Peyer's patch (tissue), 4 donors: ENCODE data around the gene UBR3. TPM values are rescaled to one million over a fixed set of nuclear protein-coding genes. Genes with fewer than 3 reads are reported as not detected.
"Not testable (repeated sequence)": the region's sequence is repeated elsewhere in the genome, so short reads cannot be mapped to it uniquely, and the experiment has no call there.

ENCODE experiments used
- DNase-seq, 3 donors: peaks; one replicate each; pipeline ENCODE4 v3.0.0-alpha.2; 2017 to 2019
- H3K27ac ChIP-seq, 4 donors: fragments of 200-600 bp; sonication (generic); one replicate each; pipeline ENCODE4 v1.5.1; 2016 to 2019
- H3K27me3 ChIP-seq, 2 donors: fragments of 200-600 bp; sonication (generic); one replicate each; pipeline ENCODE4 v1.5.1; 2019
- H3K36me3 ChIP-seq, 3 donors: fragments of 200-600 bp; sonication (generic); one replicate each; pipeline ENCODE4 v1.5.1; 2016 to 2019
- H3K4me1 ChIP-seq, 4 donors: fragments of 200-600 bp; sonication (generic); one replicate each; pipeline ENCODE4 v1.5.1; 2016 to 2019
- H3K4me3 ChIP-seq, 4 donors: fragments of 200-600 bp; sonication (generic); 1 replicate in 3 of 4; 2 replicates in 1 of 4; pipeline ENCODE4 v1.5.1; 2016 to 2019; ENCODE audit warnings: mild to moderate bottlenecking in 1 of 4
- H3K9me3 ChIP-seq, 4 donors: fragments of 200-600 bp; sonication (generic); one replicate each; pipeline ENCODE4 v1.5.1; 2016 to 2019; ENCODE audit warnings: mild to moderate bottlenecking in 1 of 4
- CTCF ChIP-seq, 6 experiments: fragments of 450-650 bp in 4 of 6; fragments of 200-600 bp in 2 of 6; sonication (generic) in 1 of 6; IDR thresholded peaks; one replicate each; pipeline ENCODE4 v1.5.1; 2017 to 2019; ENCODE audit warnings: antibody characterized with exemption in 6 of 6, mild to moderate bottlenecking in 3 of 6, moderate library complexity in 1 of 6
- POLR2A ChIP-seq, 2 donors: fragments of 450-650 bp; IDR thresholded peaks; one replicate each; pipeline ENCODE4 v1.5.1; 2017; ENCODE audit warnings: antibody characterized with exemption in 2 of 2, mild to moderate bottlenecking in 2 of 2, moderate library complexity in 2 of 2
- total RNA-seq, 4 donors: library from RNA; depleted of rRNA; stranded (reverse); fragments of >200 nt; gene quantifications; one replicate each; pipeline ENCODE4 v1.1.0, GENCODE V29; 2016

Gene UBR3
- total RNA-seq, 4 donors from 2014 or later, result 45.4 to 90.0 (median 72.4) TPM

DNA sequence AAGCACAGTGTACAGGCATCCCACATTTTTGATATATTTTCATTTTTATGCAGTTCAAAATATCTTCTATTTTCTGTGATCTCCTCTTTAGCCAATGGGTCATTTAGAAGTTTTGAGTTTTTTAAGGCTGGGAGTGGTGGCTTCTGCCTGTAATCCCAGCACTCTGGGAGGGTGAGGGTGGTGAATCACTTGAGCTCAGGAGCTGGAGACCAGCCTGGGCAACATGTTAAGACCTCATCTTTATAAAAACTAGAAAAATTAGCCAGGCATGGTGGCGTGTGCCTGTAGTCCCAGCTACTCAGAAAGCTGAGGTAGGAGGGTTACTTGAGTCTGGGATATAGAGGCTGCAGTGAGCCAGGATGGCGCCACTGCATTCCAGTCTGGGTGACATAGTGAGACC, 17.8 kb downstream of the UBR3 start:
- Histone ChIP-seq H3K4me1 (peaks cover 0 to 9% (median 0%) of the 10 kb centered on the region in 4 donors), H3K9me3 (no peaks in the 10 kb centered on the region), H3K27ac (no peak overlapping the region), H3K27me3 (no peaks in the 10 kb centered on the region), H3K4me3 (no peak overlapping the region), H3K36me3 (no peaks in the 10 kb centered on the region)
- no peak for DNase-seq
- TF ChIP-seq CTCF (IDR thresholded peaks at IDR 0.05), result no peak
- TF ChIP-seq POLR2A (IDR thresholded peaks at IDR 0.05), result no peak

DNA sequence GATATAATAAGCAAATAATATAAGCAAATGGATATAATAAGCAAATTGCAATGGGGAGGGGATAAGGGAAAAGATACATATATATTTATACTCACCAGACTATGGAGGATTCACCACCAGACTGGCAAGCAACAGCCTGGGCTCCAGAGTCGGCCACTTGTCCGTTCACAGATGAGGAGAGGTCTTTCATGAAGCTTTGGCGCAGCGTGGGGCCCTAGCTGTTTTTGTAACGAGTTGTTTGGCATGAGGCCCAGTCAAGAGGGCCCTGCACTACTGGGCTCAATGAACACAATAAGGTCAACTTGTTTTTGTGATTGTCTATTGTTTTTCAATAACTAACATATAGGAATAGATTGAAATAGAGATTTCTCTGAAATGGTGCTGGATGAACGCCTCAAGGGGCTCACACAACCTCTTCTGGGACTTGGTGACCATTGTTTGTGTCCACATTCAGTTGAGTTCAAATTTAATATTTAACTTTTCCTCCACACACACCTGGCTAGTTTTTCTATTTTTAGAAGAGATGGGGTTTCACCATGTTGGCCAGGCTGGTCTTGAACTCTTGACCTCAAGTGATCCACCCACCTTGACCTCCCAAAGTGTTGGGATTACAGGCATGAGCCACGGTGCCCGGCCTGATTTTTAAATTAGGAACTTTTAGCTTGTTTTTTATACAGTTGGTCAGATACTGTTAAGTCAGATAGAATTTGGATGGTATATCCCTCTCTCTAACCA, 21.9 kb downstream of the UBR3 start:
- H3K27ac ChIP-seq, H3K9me3 ChIP-seq, DNase-seq, H3K27me3 ChIP-seq, H3K36me3 ChIP-seq, H3K4me1 ChIP-seq, H3K4me3 ChIP-seq: not testable (repeated sequence)

GRCh38 chr2:169849710-169850109, 22.5 kb downstream of the UBR3 start:
- TF ChIP-seq CTCF (IDR thresholded peaks at IDR 0.05) (no peak), POLR2A (IDR thresholded peaks at IDR 0.05) (no peak)
- no peak overlapping the region for H3K4me3 ChIP-seq
- no peak overlapping the region for H3K27ac ChIP-seq
- no peak for DNase-seq
- no peaks in the 10 kb centered on the region for H3K36me3 ChIP-seq
- no peaks in the 10 kb centered on the region for H3K9me3 ChIP-seq
- H3K4me1 ChIP-seq, result no peaks in the 10 kb centered on the region
- H3K27me3 ChIP-seq, result no peaks in the 10 kb centered on the region

DNA sequence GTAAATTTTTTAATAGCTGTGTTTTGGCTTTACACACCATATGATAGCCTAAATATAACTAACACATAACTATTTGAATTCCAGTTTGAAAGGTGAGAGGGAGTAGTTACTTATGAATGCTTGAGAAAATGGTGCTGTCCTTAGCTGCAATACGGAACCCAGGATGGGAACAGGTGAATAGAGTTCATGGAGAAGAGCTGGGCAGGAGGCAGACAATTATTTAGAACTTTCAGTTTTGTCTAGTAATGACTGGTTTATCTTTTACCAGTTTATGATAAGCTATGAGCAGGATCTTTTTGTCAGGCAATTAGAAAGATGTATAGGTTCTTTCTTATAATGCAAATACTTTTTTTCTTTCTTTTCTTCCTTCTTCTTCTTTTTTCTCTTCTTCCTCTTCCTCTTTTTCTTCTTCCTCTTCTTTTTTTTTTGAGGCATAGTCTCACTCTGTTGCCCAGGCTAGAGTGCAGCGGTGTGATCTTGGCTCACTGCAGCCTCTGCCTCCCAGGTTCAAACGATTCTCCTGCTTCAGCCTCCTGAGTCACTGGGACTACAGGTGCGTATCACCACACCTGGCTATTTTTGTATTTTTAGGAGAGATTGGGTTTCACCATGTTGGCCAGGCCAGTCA, 25.9 kb downstream of the UBR3 start:
- H3K36me3 ChIP-seq, result no peaks in the 10 kb centered on the region
- no peaks in the 10 kb centered on the region for H3K27me3 ChIP-seq
- TF ChIP-seq CTCF (IDR thresholded peaks at IDR 0.05), result no peak
- TF ChIP-seq POLR2A (IDR thresholded peaks at IDR 0.05), result no peak
- H3K27ac ChIP-seq, result no peak overlapping the region
- DNase-seq, result no peak
- H3K9me3 ChIP-seq, result no peaks in the 10 kb centered on the region
- no peak overlapping the region for H3K4me3 ChIP-seq
- no peaks in the 10 kb centered on the region for H3K4me1 ChIP-seq

DNA sequence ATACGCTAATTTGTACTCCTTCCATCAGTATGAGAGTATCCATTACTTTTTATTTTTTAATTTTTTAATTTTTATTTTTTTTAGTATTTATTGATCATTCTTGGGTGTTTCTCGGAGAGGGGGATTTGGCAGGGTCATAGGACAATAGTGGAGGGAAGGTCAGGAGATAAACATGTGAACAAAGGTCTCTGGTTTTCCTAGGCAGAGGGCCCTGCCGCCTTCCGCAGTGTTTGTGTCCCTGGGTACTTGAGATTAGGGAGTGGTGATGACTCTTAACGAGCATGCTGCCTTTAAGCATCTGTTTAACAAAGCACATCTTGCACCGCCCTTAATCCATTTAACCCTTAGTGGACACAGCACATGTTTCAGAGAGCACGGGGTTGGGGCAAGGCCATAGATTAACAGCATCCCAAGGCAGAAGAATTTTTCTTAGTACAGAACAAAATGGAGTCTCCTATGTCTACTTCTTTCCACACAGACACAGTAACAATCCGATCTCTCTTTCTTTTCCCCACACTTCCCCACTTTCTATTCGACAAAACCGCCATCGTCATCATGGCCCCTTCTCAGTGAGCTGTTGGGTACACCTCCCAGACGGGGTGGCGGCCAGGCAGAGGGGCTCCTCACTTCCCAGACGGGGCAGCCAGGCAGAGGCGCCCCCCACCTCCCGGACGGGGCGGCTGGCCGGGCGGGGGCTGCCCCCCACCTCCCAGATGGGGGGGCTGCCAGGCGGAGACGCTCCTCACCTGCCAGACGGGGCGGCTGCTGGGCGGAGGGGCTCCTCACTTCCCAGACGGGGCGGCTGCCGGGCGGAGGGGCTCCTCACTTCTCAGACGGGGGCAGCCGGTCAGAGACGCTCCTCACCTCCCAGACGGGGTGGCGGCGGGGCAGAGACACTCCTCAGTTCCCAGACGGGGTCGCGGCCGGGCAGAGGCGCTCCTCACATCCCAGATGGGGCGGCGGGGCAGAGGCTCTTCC, 28.3 kb downstream of the UBR3 start:
- DNase-seq, H3K27ac ChIP-seq, H3K36me3 ChIP-seq, H3K27me3 ChIP-seq, H3K9me3 ChIP-seq, H3K4me1 ChIP-seq, H3K4me3 ChIP-seq: not testable (repeated sequence)

DNA sequence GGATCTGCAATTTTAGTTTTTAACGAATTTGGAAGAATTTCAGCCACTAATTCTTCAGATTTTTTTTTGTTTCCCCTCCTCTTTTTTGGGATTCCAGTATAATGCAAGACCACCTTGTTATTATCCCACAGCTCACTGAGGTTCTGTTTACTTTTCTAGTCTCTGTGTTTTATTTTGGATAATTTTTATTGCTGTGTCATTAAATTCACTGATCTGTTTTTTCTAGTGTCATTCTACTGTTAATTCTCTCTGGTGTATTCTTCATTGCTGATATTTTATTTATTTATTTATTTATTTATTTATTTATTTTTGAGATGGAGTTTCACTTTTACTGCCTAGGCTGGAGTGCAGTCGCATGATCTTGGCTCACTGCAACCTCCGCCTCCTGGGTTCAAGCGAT, 32.2 kb downstream of the UBR3 start:
- H3K4me1 ChIP-seq, result no peaks in the 10 kb centered on the region
- TF ChIP-seq POLR2A (IDR thresholded peaks at IDR 0.05), result no peak
- TF ChIP-seq CTCF (IDR thresholded peaks at IDR 0.05), result no peak
- no peak overlapping the region for H3K27ac ChIP-seq
- H3K9me3 ChIP-seq, result no peaks in the 10 kb centered on the region
- H3K27me3 ChIP-seq, result no peaks in the 10 kb centered on the region
- H3K36me3 ChIP-seq, result no peaks in the 10 kb centered on the region
- no peak overlapping the region for H3K4me3 ChIP-seq
- no peak for DNase-seq
